ENCODE data around the gene FAM50B.

- no peak for TF ChIP-seq CTCF (conservative IDR thresholded peaks at IDR 0.05 in 1 of 2, IDR thresholded peaks at IDR 0.05 in 1 of 2; ENCODE audit: extremely low read depth in 1 of 2, insufficient read depth in 1 of 2, low read depth in 1 of 2, low read length in 2 of 2)
- TF ChIP-seq EZH2 (IDR thresholded peaks at IDR 0.05; ENCODE audit: borderline replicate concordance, low read length): no peak
These were observed 29.0 kb downstream of the FAM50B start for GRCh38 chr6:3878048-3878666.

Data from mammary epithelial cell (primary cell).